GM12864 (cell line): ENCODE results near the gene COPB2.
"Not testable (repeated sequence)": the region's sequence is repeated elsewhere in the genome, so short reads cannot be mapped to it uniquely, and the experiment has no call there.

Experiments
- DNase-seq: peaks from one replicate; pipeline ENCODE4 v3.0.0-alpha.2; 2011; ENCODE audit warnings: low read depth
- H3K4me3 ChIP-seq: 2 replicates; pipeline ENCODE4 v1.5.1; 2011; ENCODE audit warnings: mild to moderate bottlenecking, low read depth, low read length, control low read depth
- TF ChIP-seq, protein P1 (sequence below): IDR thresholded peaks from 2 replicates; pipeline ENCODE4 v1.5.1; 2011; ENCODE audit warnings: low read depth, mild to moderate bottlenecking, moderate library complexity, low read length, control low read depth, inconsistent platforms; ENCODE audit errors: missing control alignments

COPB2 gene

DNA sequence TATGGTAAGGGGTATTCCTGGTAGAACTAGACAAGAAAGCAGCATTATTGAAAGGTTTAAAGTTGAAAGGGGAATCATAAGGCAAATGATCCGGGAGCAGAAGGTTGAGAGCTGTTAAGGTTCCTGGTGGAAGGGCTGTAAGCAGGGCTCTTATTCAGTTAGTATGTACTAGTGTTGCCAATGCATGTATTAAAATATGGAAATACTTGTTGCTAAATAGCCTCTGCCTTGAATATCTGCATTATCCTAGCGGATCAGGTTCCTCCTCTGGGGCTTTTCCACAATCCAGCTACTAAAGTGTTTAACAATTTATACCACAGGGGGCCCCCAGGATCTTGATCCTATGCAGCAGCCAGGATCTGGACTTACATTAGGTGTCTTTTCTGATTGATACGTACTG is 7.3 kb upstream of the COPB2 start:
- TF ChIP-seq, protein P1, sequence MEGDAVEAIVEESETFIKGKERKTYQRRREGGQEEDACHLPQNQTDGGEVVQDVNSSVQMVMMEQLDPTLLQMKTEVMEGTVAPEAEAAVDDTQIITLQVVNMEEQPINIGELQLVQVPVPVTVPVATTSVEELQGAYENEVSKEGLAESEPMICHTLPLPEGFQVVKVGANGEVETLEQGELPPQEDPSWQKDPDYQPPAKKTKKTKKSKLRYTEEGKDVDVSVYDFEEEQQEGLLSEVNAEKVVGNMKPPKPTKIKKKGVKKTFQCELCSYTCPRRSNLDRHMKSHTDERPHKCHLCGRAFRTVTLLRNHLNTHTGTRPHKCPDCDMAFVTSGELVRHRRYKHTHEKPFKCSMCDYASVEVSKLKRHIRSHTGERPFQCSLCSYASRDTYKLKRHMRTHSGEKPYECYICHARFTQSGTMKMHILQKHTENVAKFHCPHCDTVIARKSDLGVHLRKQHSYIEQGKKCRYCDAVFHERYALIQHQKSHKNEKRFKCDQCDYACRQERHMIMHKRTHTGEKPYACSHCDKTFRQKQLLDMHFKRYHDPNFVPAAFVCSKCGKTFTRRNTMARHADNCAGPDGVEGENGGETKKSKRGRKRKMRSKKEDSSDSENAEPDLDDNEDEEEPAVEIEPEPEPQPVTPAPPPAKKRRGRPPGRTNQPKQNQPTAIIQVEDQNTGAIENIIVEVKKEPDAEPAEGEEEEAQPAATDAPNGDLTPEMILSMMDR = no peak

DNA sequence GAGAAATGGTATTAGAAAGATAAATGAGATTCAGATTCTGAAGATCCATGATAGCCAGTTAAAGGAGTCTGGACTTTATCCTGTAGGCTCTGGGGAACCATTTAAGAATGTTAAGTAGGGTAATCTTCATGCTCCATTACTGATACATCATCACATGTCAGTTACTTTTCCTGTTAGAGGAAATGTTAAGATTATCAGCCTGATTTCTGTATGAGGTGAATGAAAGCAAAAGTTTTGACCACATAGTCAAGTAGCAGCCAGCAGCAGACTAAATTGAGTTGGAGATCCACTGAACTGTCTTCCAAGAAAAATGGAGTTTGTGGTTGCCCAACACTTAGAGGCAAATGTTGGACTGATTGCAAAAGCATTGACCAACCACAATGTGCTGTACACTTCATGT is 4.7 kb upstream of the COPB2 start:
- TF ChIP-seq, protein P1 = no peak
- H3K4me3 ChIP-seq = no peak overlapping the region
- DNase-seq = no peak

More for the DNA sequence above, 7.3 kb upstream of the COPB2 start:
- no peak overlapping the region for H3K4me3 ChIP-seq
- DNase-seq = no peak

DNA sequence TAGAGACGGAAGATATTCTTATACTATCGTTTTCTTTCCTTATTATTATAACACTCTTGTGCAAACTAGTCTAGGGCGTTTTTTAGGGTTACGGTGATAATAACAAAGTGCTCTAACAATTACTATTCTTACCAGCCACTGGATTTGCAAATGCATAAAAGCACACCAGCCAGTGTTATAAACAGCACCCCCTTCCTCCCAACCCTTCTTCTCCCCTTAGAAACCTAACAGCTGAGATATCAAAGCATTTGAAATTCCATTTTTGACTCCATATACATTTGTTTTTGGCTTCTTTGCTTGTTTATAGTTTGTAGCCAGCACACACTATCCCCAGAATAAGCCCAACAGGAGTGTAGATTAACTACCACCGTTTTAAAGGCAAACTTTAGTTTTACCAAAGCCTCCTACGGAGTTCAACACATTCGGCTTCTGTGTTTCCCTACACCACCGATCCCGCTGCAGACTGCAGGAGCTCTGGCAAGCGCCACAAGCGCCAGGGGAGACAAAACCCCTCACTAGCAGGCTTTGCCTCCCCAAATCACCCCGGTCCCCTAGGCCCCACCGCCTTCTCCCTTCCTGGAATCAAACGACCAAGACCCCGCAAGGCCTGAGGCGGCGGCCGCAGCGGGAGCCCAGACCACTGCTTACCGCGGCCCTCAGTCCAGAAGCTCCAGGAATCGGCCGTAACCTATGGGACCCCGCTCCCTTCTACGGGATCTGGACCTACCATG is 461 bp downstream of the COPB2 start:
- TF ChIP-seq, protein P1 = no peak
- no peak for DNase-seq
- H3K4me3 ChIP-seq = peak overlapping the region; percentile 99

DNA sequence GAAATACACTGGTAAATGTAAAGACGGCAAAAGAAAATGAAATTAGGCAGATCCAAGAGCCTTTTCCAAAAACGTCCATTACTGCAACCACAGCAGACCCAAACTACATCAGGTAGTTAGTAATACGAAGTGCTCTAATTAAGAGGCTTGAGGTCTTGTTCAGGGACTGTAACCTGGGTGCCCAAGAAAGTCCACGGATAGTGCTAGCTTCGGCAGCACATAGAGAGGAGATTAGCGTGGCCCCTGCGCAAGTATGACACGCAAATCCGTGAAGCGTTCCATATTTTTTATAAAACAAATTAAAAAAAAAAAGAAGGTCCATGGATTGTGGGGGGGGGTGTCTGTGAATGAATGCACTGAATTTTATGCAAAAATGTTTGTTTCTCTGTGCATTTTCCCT is 1.4 kb downstream of the COPB2 start:
- no peak for DNase-seq
- TF ChIP-seq, protein P1 = no peak
- peak overlapping the region; percentile 99 for H3K4me3 ChIP-seq

DNA sequence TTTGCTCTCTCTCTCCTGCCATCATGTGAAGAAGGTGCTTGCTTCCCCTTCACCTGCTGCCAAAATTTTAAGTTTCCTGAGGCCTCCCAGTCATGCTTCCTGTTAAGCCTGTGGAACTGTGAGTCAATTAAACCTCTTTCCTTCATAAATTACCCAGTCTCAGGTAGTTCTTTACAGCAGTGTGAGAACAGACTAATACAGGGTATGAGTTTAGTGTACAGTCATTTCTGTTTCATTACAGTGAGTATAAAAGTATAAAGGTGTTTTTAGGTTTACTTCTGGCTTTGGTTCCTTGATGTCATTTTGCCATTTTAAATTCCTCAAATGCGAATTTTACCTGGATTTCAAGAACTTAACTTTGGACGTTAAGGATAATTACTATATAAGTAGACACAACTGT is 7.2 kb downstream of the COPB2 start:
- not testable (repeated sequence) for DNase-seq, H3K4me3 ChIP-seq

DNA sequence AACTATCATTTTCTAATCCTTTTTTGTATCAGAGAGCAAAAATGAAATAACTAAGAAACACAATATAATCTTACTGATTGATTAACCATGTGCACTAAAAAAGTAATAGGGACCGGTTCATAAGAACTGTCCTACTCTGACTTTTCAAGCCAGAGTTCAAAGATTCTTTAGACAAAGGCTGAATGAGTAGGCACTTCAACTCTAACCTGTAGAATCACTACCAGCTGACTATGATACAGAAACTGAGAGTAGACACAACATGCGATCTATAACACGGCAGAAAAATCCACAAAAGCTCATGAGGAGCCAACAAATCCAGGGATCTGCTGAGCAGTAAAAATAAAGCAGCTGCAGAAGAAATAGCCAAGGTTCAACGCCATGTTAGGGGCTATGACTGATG is 8.9 kb downstream of the COPB2 start:
- TF ChIP-seq, protein P1 = no peak
- no peak for DNase-seq
- no peak overlapping the region for H3K4me3 ChIP-seq

DNA sequence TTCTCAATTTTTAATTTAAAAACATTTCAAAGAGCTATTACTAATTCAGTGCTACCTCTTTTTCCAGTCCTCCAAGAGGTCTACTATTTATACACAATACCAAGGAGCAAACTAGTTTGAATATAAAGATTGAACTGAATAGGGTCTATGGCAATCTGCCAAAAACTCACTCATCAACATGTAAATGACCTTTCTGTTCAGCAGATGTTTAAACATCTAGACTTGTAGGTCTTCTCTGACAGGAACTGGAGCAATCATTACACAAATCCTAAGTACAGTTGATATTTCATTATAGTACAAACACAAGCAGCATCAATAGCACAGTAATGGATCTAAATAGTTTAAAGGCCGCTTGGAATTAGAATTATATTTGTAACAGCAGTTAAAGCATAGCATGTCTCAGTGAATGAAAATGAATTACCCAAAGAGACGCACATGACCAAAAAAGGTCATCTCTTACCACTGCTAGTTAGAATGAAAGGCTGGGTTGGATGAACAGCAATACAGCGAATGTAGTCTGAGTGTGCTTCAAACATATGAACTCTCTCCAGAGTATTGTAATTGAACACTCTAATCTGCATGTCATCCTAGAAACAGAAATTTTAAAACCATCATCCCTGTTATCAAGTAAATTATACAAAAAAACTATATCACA is 10.7 kb downstream of the COPB2 start:
- no peak for DNase-seq
- TF ChIP-seq, protein P1 = no peak
- H3K4me3 ChIP-seq = no peak overlapping the region
